Skin of body (tissue), 2 donors: ENCODE data around the gene PITX1. TPM values are rescaled to one million over a fixed set of nuclear protein-coding genes. Genes with fewer than 3 reads are reported as not detected.

Source experiments
- DNase-seq: peaks from one replicate; lab custom pipeline; 2025; lab: John Stamatoyannopoulos, UW
- total RNA-seq: library from RNA; depleted of rRNA; stranded (reverse); fragments of >200 nt; gene quantifications from one replicate; pipeline ENCODE4 v1.2.3, GENCODE V29; 2014

Gene PITX1
- total RNA-seq, 1 donor from 2014 or later = 1.1 TPM

GRCh38 chr5:135062216-135063055 lies 28.4 kb upstream of the PITX1 start:
- DNase-seq = peak; percentile 30

GRCh38 chr5:135061001-135061400 lies 27.0 kb upstream of the PITX1 start:
- no peak for DNase-seq

- no peak for DNase-seq
Measured at GRCh38 chr5:135060021-135060420, 26.0 kb upstream of the PITX1 start.

- DNase-seq = no peak
Measured at GRCh38 chr5:135059000-135059923, 25.2 kb upstream of the PITX1 start.

- no peak for DNase-seq
Measured at GRCh38 chr5:135058331-135058732, 24.3 kb upstream of the PITX1 start.

GRCh38 chr5:135057233-135057632 lies 23.2 kb upstream of the PITX1 start:
- no peak for DNase-seq

GRCh38 chr5:135056316-135057030 lies 22.4 kb upstream of the PITX1 start:
- no peak for DNase-seq

- no peak for DNase-seq
Measured at GRCh38 chr5:135055396-135055795, 21.4 kb upstream of the PITX1 start.

GRCh38 chr5:135054546-135054945 lies 20.5 kb upstream of the PITX1 start:
- no peak for DNase-seq

- no peak for DNase-seq
Measured at GRCh38 chr5:135053989-135054388, 20.0 kb upstream of the PITX1 start.

- no peak for DNase-seq
Measured at GRCh38 chr5:135053278-135053677, 19.2 kb upstream of the PITX1 start.

GRCh38 chr5:135052511-135053145 lies 18.6 kb upstream of the PITX1 start:
- no peak for DNase-seq

GRCh38 chr5:135051872-135052271 lies 17.8 kb upstream of the PITX1 start:
- no peak for DNase-seq

GRCh38 chr5:135051399-135051798 lies 17.4 kb upstream of the PITX1 start:
- DNase-seq = no peak

- no peak for DNase-seq
Measured at GRCh38 chr5:135050244-135050767, 16.3 kb upstream of the PITX1 start.

GRCh38 chr5:135048930-135049329 lies 14.9 kb upstream of the PITX1 start:
- DNase-seq = no peak

GRCh38 chr5:135048286-135048685 lies 14.3 kb upstream of the PITX1 start:
- no peak for DNase-seq

GRCh38 chr5:135047347-135047695 lies 13.3 kb upstream of the PITX1 start:
- DNase-seq = no peak

- no peak for DNase-seq
Measured at GRCh38 chr5:135046661-135047346, 12.8 kb upstream of the PITX1 start.

- DNase-seq = no peak
Measured at GRCh38 chr5:135045488-135045887, 11.5 kb upstream of the PITX1 start.
